ENCODE data around the gene CD244. TPM values are rescaled to one million over a fixed set of nuclear protein-coding genes. Genes with fewer than 3 reads are reported as not detected.

CD244 gene
- total RNA-seq, 1 donor = not detected

DNA sequence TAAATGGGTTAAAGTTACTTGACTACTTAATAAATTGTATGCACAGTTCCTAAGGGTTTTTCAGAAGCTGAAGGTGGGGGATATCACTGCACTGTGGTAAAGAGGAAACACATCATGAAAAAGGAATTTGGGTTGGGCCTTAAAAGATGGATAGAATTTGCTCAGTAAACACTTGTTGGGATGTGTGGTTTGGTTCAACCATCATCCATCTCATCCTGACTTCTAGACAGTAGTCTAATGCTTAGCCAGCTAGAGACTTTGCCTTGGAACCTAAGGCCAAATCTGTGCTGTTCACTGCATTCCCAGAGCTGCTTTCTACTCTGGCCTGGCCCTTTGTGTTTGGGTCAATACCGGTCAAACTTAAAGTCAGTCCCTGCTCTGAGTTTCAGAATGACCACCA is 36.1 kb downstream of the CD244 start:
- TF ChIP-seq, protein P1, sequence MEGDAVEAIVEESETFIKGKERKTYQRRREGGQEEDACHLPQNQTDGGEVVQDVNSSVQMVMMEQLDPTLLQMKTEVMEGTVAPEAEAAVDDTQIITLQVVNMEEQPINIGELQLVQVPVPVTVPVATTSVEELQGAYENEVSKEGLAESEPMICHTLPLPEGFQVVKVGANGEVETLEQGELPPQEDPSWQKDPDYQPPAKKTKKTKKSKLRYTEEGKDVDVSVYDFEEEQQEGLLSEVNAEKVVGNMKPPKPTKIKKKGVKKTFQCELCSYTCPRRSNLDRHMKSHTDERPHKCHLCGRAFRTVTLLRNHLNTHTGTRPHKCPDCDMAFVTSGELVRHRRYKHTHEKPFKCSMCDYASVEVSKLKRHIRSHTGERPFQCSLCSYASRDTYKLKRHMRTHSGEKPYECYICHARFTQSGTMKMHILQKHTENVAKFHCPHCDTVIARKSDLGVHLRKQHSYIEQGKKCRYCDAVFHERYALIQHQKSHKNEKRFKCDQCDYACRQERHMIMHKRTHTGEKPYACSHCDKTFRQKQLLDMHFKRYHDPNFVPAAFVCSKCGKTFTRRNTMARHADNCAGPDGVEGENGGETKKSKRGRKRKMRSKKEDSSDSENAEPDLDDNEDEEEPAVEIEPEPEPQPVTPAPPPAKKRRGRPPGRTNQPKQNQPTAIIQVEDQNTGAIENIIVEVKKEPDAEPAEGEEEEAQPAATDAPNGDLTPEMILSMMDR (IDR thresholded peaks at IDR 0.05; ENCODE audit: extremely low read depth, low read depth, low read length) = no peak
- no peaks in the 10 kb centered on the region for H3K27me3 ChIP-seq (ENCODE audit: insufficient read depth, low read length)
- H3K79me2 ChIP-seq (ENCODE audit: insufficient read depth, low read length) = no peaks in the 10 kb centered on the region
- no peaks in the 10 kb centered on the region for H3K4me1 ChIP-seq (ENCODE audit: insufficient read depth, low read length)
- no peak overlapping the region for H2AFZ ChIP-seq (ENCODE audit: low read length)
- no peaks in the 10 kb centered on the region for H3K9me3 ChIP-seq (ENCODE audit: low read depth, low read length)
- H3K27ac ChIP-seq (ENCODE audit: low read depth, low read length) = no peak overlapping the region
- H3K4me2 ChIP-seq (ENCODE audit: insufficient read depth, low read length) = no peak overlapping the region
- no peaks in the 10 kb centered on the region for H3K36me3 ChIP-seq (ENCODE audit: insufficient read depth, low read length)
- H4K20me1 ChIP-seq (ENCODE audit: insufficient read depth, low read length) = no peaks in the 10 kb centered on the region
- no peak overlapping the region for H3K4me3 ChIP-seq (ENCODE audit: insufficient read depth, low read length)
- peak; percentile 48 for DNase-seq (ENCODE audit: insufficient read length, low spot score, missing footprints)

DNA sequence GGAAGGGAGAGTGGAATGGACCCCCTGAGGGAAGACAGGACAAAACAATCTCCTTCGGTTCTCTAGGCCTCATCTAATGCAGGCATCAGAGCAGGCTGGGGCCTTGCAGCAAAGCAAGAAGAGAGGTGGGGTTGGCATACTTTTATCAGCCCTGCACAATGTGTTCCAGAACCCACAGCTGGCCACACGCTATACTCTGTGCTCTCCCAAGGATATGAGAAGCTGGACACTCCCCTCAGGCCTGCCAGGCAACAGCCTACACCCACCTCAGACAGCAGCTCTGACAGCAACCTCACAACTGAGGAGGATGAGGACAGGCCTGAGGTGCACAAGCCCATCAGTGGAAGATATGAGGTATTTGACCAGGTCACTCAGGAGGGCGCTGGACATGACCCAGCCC is 39.4 kb downstream of the CD244 start:
- Histone ChIP-seq H3K27ac (ENCODE audit: low read depth, low read length) (no peak overlapping the region), H3K4me2 (ENCODE audit: insufficient read depth, low read length) (no peak overlapping the region), H3K4me3 (ENCODE audit: insufficient read depth, low read length) (no peak overlapping the region), H4K20me1 (ENCODE audit: insufficient read depth, low read length) (no peaks in the 10 kb centered on the region), H3K36me3 (ENCODE audit: insufficient read depth, low read length) (no peaks in the 10 kb centered on the region), H2AFZ (ENCODE audit: low read length) (no peak overlapping the region), H3K27me3 (ENCODE audit: insufficient read depth, low read length) (no peaks in the 10 kb centered on the region), H3K9me3 (ENCODE audit: low read depth, low read length) (no peaks in the 10 kb centered on the region), H3K79me2 (ENCODE audit: insufficient read depth, low read length) (no peaks in the 10 kb centered on the region), H3K4me1 (ENCODE audit: insufficient read depth, low read length) (no peaks in the 10 kb centered on the region)
- TF ChIP-seq, protein P1 (IDR thresholded peaks at IDR 0.05; ENCODE audit: extremely low read depth, low read depth, low read length) = no peak
- DNase-seq (ENCODE audit: insufficient read length, low spot score, missing footprints) = no peak

DNA sequence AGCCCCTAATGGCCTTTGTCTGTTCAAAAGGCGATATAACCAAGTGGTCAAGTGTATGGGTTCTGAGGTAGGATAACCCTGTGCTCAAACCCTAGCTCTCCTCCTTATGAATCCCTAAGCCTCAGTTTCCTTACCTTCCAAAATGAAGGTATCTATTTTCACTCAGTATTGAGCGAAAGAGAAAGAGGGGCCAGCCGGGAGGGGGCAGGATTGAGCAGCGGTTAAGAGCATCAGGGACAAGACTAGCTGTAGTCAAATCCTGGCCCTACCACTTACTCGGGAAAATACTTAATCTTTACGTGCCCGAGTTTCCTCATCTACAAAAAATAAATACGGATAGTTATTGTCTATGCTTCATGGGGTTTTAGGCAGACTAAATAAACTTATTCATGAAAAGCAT is 41.1 kb downstream of the CD244 start:
- H3K4me3 ChIP-seq (ENCODE audit: insufficient read depth, low read length) = no peak overlapping the region
- no peaks in the 10 kb centered on the region for H4K20me1 ChIP-seq (ENCODE audit: insufficient read depth, low read length)
- no peaks in the 10 kb centered on the region for H3K27me3 ChIP-seq (ENCODE audit: insufficient read depth, low read length)
- TF ChIP-seq, protein P1 (IDR thresholded peaks at IDR 0.05; ENCODE audit: extremely low read depth, low read depth, low read length) = peak; percentile 12
- no peak overlapping the region for H3K27ac ChIP-seq (ENCODE audit: low read depth, low read length)
- no peak for DNase-seq (ENCODE audit: insufficient read length, low spot score, missing footprints)
- H3K9me3 ChIP-seq (ENCODE audit: low read depth, low read length) = no peaks in the 10 kb centered on the region
- no peaks in the 10 kb centered on the region for H3K36me3 ChIP-seq (ENCODE audit: insufficient read depth, low read length)
- H3K4me1 ChIP-seq (ENCODE audit: insufficient read depth, low read length) = no peaks in the 10 kb centered on the region
- H3K79me2 ChIP-seq (ENCODE audit: insufficient read depth, low read length) = no peaks in the 10 kb centered on the region
- no peak overlapping the region for H3K4me2 ChIP-seq (ENCODE audit: insufficient read depth, low read length)
- H2AFZ ChIP-seq (ENCODE audit: low read length) = no peak overlapping the region

DNA sequence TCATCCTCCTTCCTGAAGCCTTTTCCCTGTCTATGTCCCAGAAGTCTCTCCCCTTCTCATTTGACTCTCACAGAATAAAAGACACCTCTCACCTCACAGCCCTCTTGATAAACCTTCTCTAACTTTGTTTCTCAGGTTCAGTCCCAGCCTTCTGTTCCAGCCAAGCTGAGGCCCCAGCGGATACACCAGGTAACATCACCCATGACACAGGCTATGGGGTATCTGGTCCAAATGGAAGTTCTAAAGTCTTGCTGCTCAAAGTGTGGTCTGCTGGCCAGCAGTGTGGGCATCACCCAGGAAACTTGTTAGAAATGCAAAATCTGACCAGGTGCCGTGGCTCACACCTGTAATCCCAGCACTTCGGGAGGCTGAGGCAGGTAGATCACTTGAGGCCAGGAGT is 43.5 kb downstream of the CD244 start:
- no peaks in the 10 kb centered on the region for H4K20me1 ChIP-seq (ENCODE audit: insufficient read depth, low read length)
- H3K4me3 ChIP-seq (ENCODE audit: insufficient read depth, low read length) = no peak overlapping the region
- H3K4me1 ChIP-seq (ENCODE audit: insufficient read depth, low read length) = no peaks in the 10 kb centered on the region
- H3K4me2 ChIP-seq (ENCODE audit: insufficient read depth, low read length) = no peak overlapping the region
- no peaks in the 10 kb centered on the region for H3K79me2 ChIP-seq (ENCODE audit: insufficient read depth, low read length)
- H3K36me3 ChIP-seq (ENCODE audit: insufficient read depth, low read length) = no peaks in the 10 kb centered on the region
- no peak overlapping the region for H2AFZ ChIP-seq (ENCODE audit: low read length)
- no peaks in the 10 kb centered on the region for H3K27me3 ChIP-seq (ENCODE audit: insufficient read depth, low read length)
- DNase-seq (ENCODE audit: insufficient read length, low spot score, missing footprints) = no peak
- no peaks in the 10 kb centered on the region for H3K9me3 ChIP-seq (ENCODE audit: low read depth, low read length)
- TF ChIP-seq, protein P1 (IDR thresholded peaks at IDR 0.05; ENCODE audit: extremely low read depth, low read depth, low read length) = no peak
- H3K27ac ChIP-seq (ENCODE audit: low read depth, low read length) = no peak overlapping the region

Measured in osteoblast (primary cell).